ENCODE results near the gene INAVA. TPM values are rescaled to one million over a fixed set of nuclear protein-coding genes. Genes with fewer than 3 reads are reported as not detected.

The INAVA gene
- total RNA-seq, 1 experiment from 2014 or later = 36.8 TPM

- Histone ChIP-seq H4K20me1 (ENCODE audit: control insufficient read depth, insufficient read depth, insufficient read length) (no peaks in the 10 kb centered on the region), H4K91ac (ENCODE audit: insufficient read length, low read depth, low read length) (no peak overlapping the region), H2BK5ac (ENCODE audit: insufficient read length, low read length) (no peak overlapping the region), H3K4me1 (ENCODE audit: insufficient read depth, low read length) (no peaks in the 10 kb centered on the region), H3K23ac (ENCODE audit: insufficient read length, low read depth, low read length) (no peak overlapping the region), H3K9ac (ENCODE audit: extremely low read depth, insufficient read length, low read length) (no peak overlapping the region), H2BK20ac (ENCODE audit: low read depth, low read length, poor library complexity, severe bottlenecking) (no peak overlapping the region), H4K5ac (ENCODE audit: insufficient read length, low read depth, low read length) (peak overlapping the region; percentile 75), H2AFZ (ENCODE audit: low read length) (no peak overlapping the region), H3K27ac (ENCODE audit: insufficient read length, low read depth, low read length) (no peak overlapping the region), H2BK12ac (ENCODE audit: insufficient read length, low read depth, low read length) (no peak overlapping the region), H2BK120ac (ENCODE audit: low read depth, low read length, poor library complexity, severe bottlenecking) (no peak overlapping the region), H3K4ac (ENCODE audit: low read depth, low read length) (no peak overlapping the region), H4K8ac (replicated peaks; ENCODE audit: insufficient read length, low read depth, low read length) (no peak overlapping the region), H2BK15ac (ENCODE audit: low read depth, low read length) (no peak overlapping the region), H3K56ac (ENCODE audit: insufficient read length, low read depth, low read length) (no peak overlapping the region), H3K79me2 (ENCODE audit: insufficient read depth, low read length) (no peaks in the 10 kb centered on the region), H3K9me3 (ENCODE audit: control insufficient read depth, low read depth, low read length) (peaks cover 8% of the 10 kb centered on the region), H3K18ac (ENCODE audit: insufficient read length, low read depth, low read length) (no peak overlapping the region), H3T11ph (ENCODE audit: low read length) (no peak overlapping the region), H3K27me3 (ENCODE audit: insufficient read depth, low read length) (no peaks in the 10 kb centered on the region), H3K14ac (ENCODE audit: insufficient read depth, low read length) (no peak overlapping the region), H3K4me2 (ENCODE audit: insufficient read depth, insufficient read length, low read length) (no peak overlapping the region), H3K79me1 (ENCODE audit: insufficient read depth, low read depth, low read length, poor library complexity, severe bottlenecking) (no peaks in the 10 kb centered on the region), H3K23me2 (ENCODE audit: insufficient read length, low read depth, low read length, poor library complexity, severe bottlenecking) (no peaks in the 10 kb centered on the region), H2AK5ac (ENCODE audit: insufficient read length, low read length) (no peak overlapping the region)
- no peaks in the 10 kb centered on the region for H3K4me1 Mint-ChIP-seq
- H3K4me3 Mint-ChIP-seq = no peak overlapping the region
- peaks cover 14 to 15% of the 10 kb centered on the region in 2 experiments for H3K9me3 Mint-ChIP-seq
- WGBS (ENCODE audit: extremely low coverage, insufficient read length, low lambda C conversion rate) = no CpG with 5 or more reads among the region's 2 CpGs
- DNase-seq = no peak
- H3K27ac Mint-ChIP-seq = no peak overlapping the region
- H3K36me3 Mint-ChIP-seq (ENCODE audit: insufficient read depth in 1 of 3, low read depth in 3 of 3) = peaks cover 2 to 14% (median 6%) of the 10 kb centered on the region in 3 experiments; a peak in 4 of 7 replicates
- no peaks in the 10 kb centered on the region; the same call in 1 of the 2 replicates for H3K27me3 Mint-ChIP-seq (ENCODE audit: low read depth)
- no peak for TF ChIP-seq CTCF (conservative IDR thresholded peaks at IDR 0.05)
Measured at GRCh38 chr1:200951016-200951415, 56.3 kb downstream of the INAVA start.

Measured in H9 (cell line).